Bronchial epithelial cell (primary cell): ENCODE data around the gene ATXN2. TPM values are rescaled to one million over a fixed set of nuclear protein-coding genes. Genes with fewer than 3 reads are reported as not detected.

ENCODE experiments used
- DNase-seq: peaks from one replicate; pipeline ENCODE4 v3.0.0-alpha.2; 2010; ENCODE audit warnings: low read depth
- FAIRE-seq: peaks from 2 replicates; lab custom pipeline; 2011; peaks lifted over from hg19 to GRCh38; lab: Jason Lieb, UNC
- H3K27me3 ChIP-seq: 2 replicates; pipeline ENCODE4 v1.5.1; 2011; ENCODE audit warnings: low read length; ENCODE audit not compliant: control insufficient read depth, insufficient read depth
- H3K36me3 ChIP-seq: 2 replicates; pipeline ENCODE4 v1.5.1; 2011; ENCODE audit warnings: low read length; ENCODE audit not compliant: control insufficient read depth, insufficient read depth
- H3K4me3 ChIP-seq: 2 replicates; pipeline ENCODE4 v1.5.1; 2011; ENCODE audit warnings: mild to moderate bottlenecking, low read depth, low read length, control low read depth
- total RNA-seq: library from RNA; depleted of rRNA; stranded (reverse); fragments of >200 nt; gene quantifications from 2 replicates; pipeline ENCODE4 v1.2.1, GENCODE V29; 2014
- TF ChIP-seq, protein P1 (sequence below): IDR thresholded peaks from 2 replicates; pipeline ENCODE4 v1.5.1; 2011; ENCODE audit warnings: mild to moderate bottlenecking, moderate library complexity, low read length, control low read depth, inconsistent platforms; ENCODE audit not compliant: insufficient read depth, severe bottlenecking

Gene ATXN2
- total RNA-seq, 1 donor from 2014 or later: 8.7 TPM

DNA sequence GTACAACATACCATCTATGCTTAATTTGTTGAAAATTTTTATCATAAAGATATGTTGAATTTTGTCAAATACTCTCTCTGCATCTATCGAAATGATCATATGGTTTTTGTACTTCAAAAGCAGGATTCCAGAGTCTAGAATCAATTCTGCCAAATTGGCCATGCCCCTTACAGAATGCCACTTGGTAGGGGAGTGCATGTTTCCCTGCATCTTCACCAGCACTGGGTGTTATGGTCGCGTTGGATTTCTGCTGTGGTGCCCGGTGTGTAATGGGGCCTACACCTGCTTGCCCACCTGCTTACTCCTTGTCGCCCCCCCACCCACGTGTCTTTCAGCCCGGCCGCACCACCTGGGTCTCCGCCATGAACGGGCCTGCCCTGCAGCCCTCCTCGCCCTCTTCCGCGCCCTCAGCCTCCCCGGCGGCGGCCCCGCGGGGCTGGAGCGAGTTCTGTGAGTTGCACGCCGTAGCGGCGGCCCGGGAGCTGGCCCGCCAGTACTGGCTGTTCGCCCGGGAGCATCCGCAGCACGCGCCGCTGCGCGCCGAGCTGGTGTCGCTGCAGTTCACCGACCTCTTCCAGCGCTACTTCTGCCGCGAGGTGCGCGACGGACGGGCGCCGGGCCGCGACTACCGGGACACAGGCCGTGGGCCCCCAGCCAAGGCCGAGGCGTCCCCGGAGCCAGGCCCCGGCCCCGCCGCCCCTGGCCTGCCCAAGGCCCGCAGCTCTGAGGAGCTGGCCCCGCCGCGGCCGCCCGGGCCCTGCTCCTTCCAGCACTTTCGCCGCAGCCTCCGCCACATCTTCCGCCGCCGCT is 181.1 kb downstream of the ATXN2 start:
- no peaks in the 10 kb centered on the region for H3K36me3 ChIP-seq

DNA sequence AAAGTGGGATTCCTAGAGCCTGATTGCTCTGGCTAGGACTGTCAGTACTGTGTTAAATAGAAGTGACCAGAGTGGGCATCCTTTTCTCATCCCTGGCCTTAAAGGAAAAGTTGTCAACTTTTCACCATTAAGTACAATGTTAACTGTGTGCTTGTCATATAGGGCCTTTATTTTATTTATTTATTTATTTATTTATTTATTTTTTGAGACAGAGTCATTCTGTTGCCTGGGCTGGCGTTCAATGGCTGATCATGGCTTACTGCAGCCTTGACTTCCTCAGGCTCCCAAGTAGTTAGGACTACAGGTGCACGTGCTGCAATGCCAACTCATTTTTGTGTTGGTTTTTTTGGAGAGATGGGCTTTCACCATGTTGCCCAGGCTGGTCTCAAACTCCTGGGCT is 181.8 kb downstream of the ATXN2 start:
- FAIRE-seq (no peak), DNase-seq (no peak)
- H3K27me3 ChIP-seq: no peaks in the 10 kb centered on the region
- no peaks in the 10 kb centered on the region for H3K36me3 ChIP-seq
- TF ChIP-seq, protein P1, sequence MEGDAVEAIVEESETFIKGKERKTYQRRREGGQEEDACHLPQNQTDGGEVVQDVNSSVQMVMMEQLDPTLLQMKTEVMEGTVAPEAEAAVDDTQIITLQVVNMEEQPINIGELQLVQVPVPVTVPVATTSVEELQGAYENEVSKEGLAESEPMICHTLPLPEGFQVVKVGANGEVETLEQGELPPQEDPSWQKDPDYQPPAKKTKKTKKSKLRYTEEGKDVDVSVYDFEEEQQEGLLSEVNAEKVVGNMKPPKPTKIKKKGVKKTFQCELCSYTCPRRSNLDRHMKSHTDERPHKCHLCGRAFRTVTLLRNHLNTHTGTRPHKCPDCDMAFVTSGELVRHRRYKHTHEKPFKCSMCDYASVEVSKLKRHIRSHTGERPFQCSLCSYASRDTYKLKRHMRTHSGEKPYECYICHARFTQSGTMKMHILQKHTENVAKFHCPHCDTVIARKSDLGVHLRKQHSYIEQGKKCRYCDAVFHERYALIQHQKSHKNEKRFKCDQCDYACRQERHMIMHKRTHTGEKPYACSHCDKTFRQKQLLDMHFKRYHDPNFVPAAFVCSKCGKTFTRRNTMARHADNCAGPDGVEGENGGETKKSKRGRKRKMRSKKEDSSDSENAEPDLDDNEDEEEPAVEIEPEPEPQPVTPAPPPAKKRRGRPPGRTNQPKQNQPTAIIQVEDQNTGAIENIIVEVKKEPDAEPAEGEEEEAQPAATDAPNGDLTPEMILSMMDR: no peak
- no peak overlapping the region for H3K4me3 ChIP-seq

More for the DNA sequence above, 181.1 kb downstream of the ATXN2 start:
- H3K27me3 ChIP-seq: no peaks in the 10 kb centered on the region
- TF ChIP-seq, protein P1: no peak
- no peak overlapping the region for H3K4me3 ChIP-seq
- DNase-seq (no peak), FAIRE-seq (no peak)

DNA sequence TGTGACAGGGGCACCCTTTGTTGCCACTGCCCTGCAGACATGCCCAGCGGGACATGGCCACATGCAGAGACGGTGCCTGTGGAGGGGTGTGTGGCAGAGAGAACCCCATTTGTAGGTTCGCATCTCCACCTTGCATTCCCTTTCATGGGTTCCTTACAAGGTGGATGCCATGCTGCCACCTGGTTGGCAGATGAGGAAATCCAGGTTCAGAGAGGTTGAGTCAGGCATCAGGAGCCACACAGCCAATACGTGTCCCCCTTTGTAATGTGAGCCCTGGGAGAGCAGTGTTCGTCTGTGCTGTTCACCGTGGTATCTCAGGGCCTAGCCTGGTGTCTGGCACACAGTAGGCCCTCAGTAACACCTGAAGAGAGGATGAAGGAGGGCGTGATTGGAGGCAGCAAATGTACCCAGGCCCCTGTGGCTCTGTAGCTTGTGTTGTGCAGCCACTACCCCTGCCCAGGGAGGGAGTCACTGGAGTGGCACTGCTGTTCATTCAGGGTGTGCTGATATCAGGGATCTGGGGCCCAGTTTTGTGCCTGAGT is 184.3 kb downstream of the ATXN2 start:
- peaks cover 1% of the 10 kb centered on the region for H3K36me3 ChIP-seq
- H3K4me3 ChIP-seq: no peak overlapping the region
- H3K27me3 ChIP-seq: no peaks in the 10 kb centered on the region
- peak; percentile 32 for FAIRE-seq
- no peak for DNase-seq
- TF ChIP-seq, protein P1: no peak

DNA sequence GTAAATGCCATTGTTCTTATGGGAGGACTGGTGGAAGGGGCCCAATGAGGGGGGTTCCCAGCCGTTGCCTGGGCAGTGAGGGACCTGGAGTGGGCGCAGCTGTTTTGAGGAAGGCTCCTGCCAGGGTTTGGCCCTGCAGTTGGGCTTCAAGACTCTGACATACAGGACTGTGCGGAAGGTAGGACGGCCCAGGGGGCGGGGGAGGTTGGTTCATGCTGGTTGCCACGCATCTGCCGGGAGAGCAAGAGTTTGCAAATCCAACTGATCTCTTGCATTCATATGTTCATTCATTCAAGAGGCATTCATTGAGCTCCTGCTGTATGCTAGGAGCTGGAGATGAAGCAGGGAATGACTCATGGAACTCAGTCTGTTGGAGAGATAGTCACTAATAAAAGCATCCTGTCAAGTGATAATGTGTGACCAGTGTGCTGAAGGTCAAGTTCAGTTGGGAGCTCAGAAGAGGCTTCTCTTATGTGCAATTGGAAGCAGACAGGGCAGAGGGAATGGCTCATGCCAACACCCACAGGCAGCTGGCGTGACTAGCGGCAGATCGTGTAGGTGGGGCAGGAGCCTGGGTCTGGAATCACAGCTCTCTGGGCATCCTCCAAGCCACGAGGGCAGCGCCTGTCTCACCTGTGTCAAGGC is 185.6 kb downstream of the ATXN2 start:
- FAIRE-seq (no peak), DNase-seq (peak; percentile 38)
- TF ChIP-seq, protein P1: no peak

DNA sequence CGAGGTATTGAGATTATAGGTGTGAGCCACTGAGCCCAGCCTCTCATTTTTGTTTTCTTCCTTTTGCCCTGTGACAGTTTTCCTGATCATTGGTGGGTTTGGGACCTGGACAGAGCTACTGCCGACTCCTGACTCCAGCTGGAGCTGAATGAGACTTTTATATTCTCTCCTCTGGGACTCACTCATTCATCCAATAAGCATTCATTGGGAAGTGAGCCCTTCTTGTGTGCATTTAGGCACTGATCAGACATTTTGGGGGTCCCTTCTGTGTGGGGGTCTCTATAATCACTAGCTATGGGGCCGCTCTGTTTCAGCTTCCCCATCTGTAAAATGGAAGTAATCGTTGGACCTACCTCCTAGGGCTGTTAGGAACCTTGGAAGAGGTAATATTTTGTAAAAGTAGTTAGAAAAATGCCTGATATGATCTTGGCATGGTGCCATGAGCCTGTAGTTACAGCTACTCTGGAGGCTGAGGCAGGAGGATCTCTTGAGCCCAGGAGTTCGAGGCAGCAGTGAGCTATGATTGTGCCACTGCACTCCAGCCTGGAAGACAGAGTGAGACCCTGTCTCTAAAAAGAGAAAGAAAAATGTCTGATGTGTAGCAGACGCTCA is 186.2 kb downstream of the ATXN2 start:
- no peak for FAIRE-seq
- no peak for DNase-seq
- no peaks in the 10 kb centered on the region for H3K27me3 ChIP-seq
- H3K4me3 ChIP-seq: no peak overlapping the region
- H3K36me3 ChIP-seq: peaks cover 1% of the 10 kb centered on the region
- TF ChIP-seq, protein P1: no peak

More for the DNA sequence above, 185.6 kb downstream of the ATXN2 start:
- H3K4me3 ChIP-seq: no peak overlapping the region
- no peaks in the 10 kb centered on the region for H3K27me3 ChIP-seq
- peaks cover 1% of the 10 kb centered on the region for H3K36me3 ChIP-seq
